ENCODE measurements around the gene BMP7. TPM values are rescaled to one million over a fixed set of nuclear protein-coding genes. Genes with fewer than 3 reads are reported as not detected.

BMP7 gene
- total and polyA plus RNA-seq, 2 of the 8 experiments (the other 6 are each of a cell fraction or from before 2014, with no cell fraction given): 9.2 to 14.7 TPM

- H3K18ac ChIP-seq (ENCODE audit: extremely low read depth, low read length): no peak overlapping the region
- no peaks in the 10 kb centered on the region for H3K9me3 ChIP-seq (ENCODE audit: insufficient read depth in 2 of 2, low read depth in 1 of 2, low read length in 1 of 2)
- no peak overlapping the region for H2BK120ac ChIP-seq (replicated peaks; ENCODE audit: low read depth, low read length)
- no peaks in the 10 kb centered on the region for H3K23me2 ChIP-seq (ENCODE audit: low read depth, low read length)
- H3K56ac ChIP-seq (replicated peaks; ENCODE audit: insufficient read length, low read depth, low read length): no peak overlapping the region
- H3K79me1 ChIP-seq (ENCODE audit: low read depth, low read length): no peaks in the 10 kb centered on the region
- no peak overlapping the region for H3K27ac ChIP-seq (ENCODE audit: low read depth, low read length)
- no peak overlapping the region for H2BK12ac ChIP-seq (ENCODE audit: low read depth, low read length)
- 86% methylated on average over 18 of the region's 18 CpGs; no CpG with 5 or more reads in 1 of the 2 experiments for WGBS, 2 experiments (ENCODE audit: extremely low coverage in 1 of 2, insufficient coverage in 1 of 2, insufficient read length in 1 of 2, insufficient replicate concordance in 2 of 2, low coverage in 1 of 2, low lambda C conversion rate in 2 of 2, missing lambda C conversion rate in 1 of 2)
- H2BK15ac ChIP-seq (ENCODE audit: low read length): no peak overlapping the region
- DNase-seq (ENCODE audit: low read depth in 1 of 2, low spot score in 2 of 2) (no peak), FAIRE-seq (no peak)
- no peak overlapping the region for H3K4me3 ChIP-seq (ENCODE audit: extremely low read depth in 1 of 4, insufficient read depth in 2 of 4, low read depth in 3 of 4, low read length in 4 of 4)
- ChIA-PET POLR2A (ENCODE audit: partially characterized antibody) (no interaction called here), CTCF (ENCODE audit: partially characterized antibody) (interaction anchor here (0.6 to 2.4 kb wide), 3 partner anchors 28 to 203 kb away, joined by 3 to 7 read pairs (median 5); partner anchors contain the start of gene SPO11)
- H2AFZ ChIP-seq (ENCODE audit: low read length): no peak overlapping the region
- H3K23ac ChIP-seq (ENCODE audit: insufficient read length): no peak overlapping the region
- no peak overlapping the region for H4K91ac ChIP-seq (replicated peaks; ENCODE audit: insufficient read length, low read length)
- H3K79me2 ChIP-seq (ENCODE audit: control insufficient read depth in 1 of 2, insufficient read depth in 2 of 2, low read length in 2 of 2): no peaks in the 10 kb centered on the region
- H3K14ac ChIP-seq (ENCODE audit: insufficient read length): no peak overlapping the region
- no peak overlapping the region for H3K9ac ChIP-seq (replicated peaks in 1 of 4; ENCODE audit: extremely low read depth in 1 of 4, low read depth in 3 of 4, low read length in 3 of 4)
- no peak overlapping the region for H3K4ac ChIP-seq (replicated peaks; ENCODE audit: insufficient read length, low read depth, low read length)
- 0 out of 2 replicates have a peak overlapping the region, but pooled peaks have one; percentile 17 for H4K8ac ChIP-seq (ENCODE audit: extremely low read depth, insufficient read depth, low read length)
- H3K4me1 ChIP-seq (replicated peaks in 1 of 4; ENCODE audit: control insufficient read depth in 3 of 4, insufficient read depth in 4 of 4, low read length in 3 of 4): 0 out of 7 replicates have a peak, but pooled peaks cover 0 to 2% (median 0%) of the 10 kb centered on the region in 4 experiments
- no peak overlapping the region for H3K4me2 ChIP-seq (ENCODE audit: insufficient read depth in 1 of 2, low read depth in 2 of 2, low read length in 2 of 2)
- H2BK5ac ChIP-seq (ENCODE audit: low read depth, low read length): no peak overlapping the region
- H3K36me3 ChIP-seq (ENCODE audit: control insufficient read depth in 2 of 4, insufficient read depth in 4 of 4, low read length in 3 of 4): no peaks in the 10 kb centered on the region
- TF ChIP-seq RAD21 (IDR thresholded peaks at IDR 0.05 in 1 of 2, conservative IDR thresholded peaks at IDR 0.05 in 1 of 2; ENCODE audit: low read depth in 2 of 2, low read length in 2 of 2) (peak in 1 of 2 experiments; percentile 14; a peak in 1 of 4 replicates), CBX5 (IDR thresholded peaks at IDR 0.05; ENCODE audit: low read depth, low read length) (no peak)
- no peak overlapping the region for H2AK5ac ChIP-seq (ENCODE audit: low read depth, low read length)
- H3K27me3 ChIP-seq (replicated peaks in 1 of 4; ENCODE audit: control insufficient read depth in 3 of 4, extremely low read depth in 1 of 4, insufficient read depth in 3 of 4, low read length in 3 of 4): no peaks in the 10 kb centered on the region; a peak in 1 of 7 replicates
- no peaks in the 10 kb centered on the region for H4K20me1 ChIP-seq (replicated peaks in 1 of 2; ENCODE audit: control insufficient read depth in 1 of 2, insufficient read depth in 2 of 2, low read length in 2 of 2)
- H4K5ac ChIP-seq (ENCODE audit: insufficient read length, low read depth, low read length): no peak overlapping the region
- H2BK20ac ChIP-seq (ENCODE audit: low read length): no peak overlapping the region
Observed at GRCh38 chr20:57153238-57153905, 113.1 kb downstream of the BMP7 start.

All from H1 (cell line).